Kidney (tissue), 14 donors: Measurements from ENCODE around the gene ZNF710. TPM values are rescaled to one million over a fixed set of nuclear protein-coding genes. Genes with fewer than 3 reads are reported as not detected.

Source experiments
- DNase-seq, 5 donors: peaks; one replicate each; pipeline ENCODE4 v3.0.0-alpha.2; 2013 to 2020
- FAIRE-seq: peaks from 2 replicates; lab custom pipeline; 2012; peaks lifted over from hg19 to GRCh38; lab: Jason Lieb, UNC
- H3K27ac ChIP-seq, 2 donors: one replicate each; pipeline ENCODE4 v1.7.0; 2013; ENCODE audit warnings: low read depth in 2 of 2, low read length in 2 of 2, inconsistent platforms in 1 of 2
- H3K27me3 ChIP-seq: one replicate; pipeline ENCODE4 v1.7.1; 2013; ENCODE audit warnings: low read length, inconsistent platforms; ENCODE audit not compliant: control insufficient read depth, insufficient read depth
- H3K36me3 ChIP-seq, 3 donors: one replicate each; pipeline versions ENCODE4 v1.7.0 to v1.7.1; 2013; ENCODE audit warnings: low read length in 3 of 3, control low read depth in 1 of 3, inconsistent platforms in 1 of 3; ENCODE audit not compliant: insufficient read depth in 3 of 3, control insufficient read depth in 2 of 3
- H3K4me1 ChIP-seq, 3 donors: one replicate each; pipeline versions ENCODE4 v1.7.0 to v1.7.1; 2013; ENCODE audit warnings: low read length in 3 of 3, inconsistent platforms in 1 of 3, low read depth in 1 of 3; ENCODE audit not compliant: control insufficient read depth in 2 of 3, insufficient read depth in 2 of 3
- H3K4me3 ChIP-seq, 3 donors: one replicate each; pipeline versions ENCODE4 v1.7.0 to v1.8.1; 2013; ENCODE audit warnings: low read length in 3 of 3, control low read depth in 1 of 3, inconsistent platforms in 1 of 3
- H3K9ac ChIP-seq, 3 donors: one replicate each; pipeline versions ENCODE4 v1.7.0 to v1.7.1; 2013; ENCODE audit warnings: low read length in 3 of 3, control low read depth in 1 of 3, inconsistent platforms in 1 of 3
- H3K9me3 ChIP-seq, 3 donors: one replicate each; pipeline versions ENCODE4 v1.7.0 to v1.7.1; 2013; ENCODE audit warnings: low read length in 3 of 3, control low read depth in 1 of 3, inconsistent platforms in 1 of 3; ENCODE audit not compliant: control insufficient read depth in 2 of 3, insufficient read depth in 1 of 3
- CTCF ChIP-seq: IDR thresholded peaks from 3 replicates; pipeline ENCODE4 v1.5.1; 2012; ENCODE audit warnings: mild to moderate bottlenecking, moderate library complexity, borderline replicate concordance; ENCODE audit not compliant: insufficient read depth; ENCODE audit errors: extremely low read depth
- intact Hi-C: fragments of 100-400 bp; cut with DNase I; formaldehyde crosslinking; loops from one replicate; pipeline ENCODE4 v1.11.1; 2022
- polyA plus RNA-seq: library from polyadenylated mRNA; stranded (reverse); fragments of 350-450 nt; fragmentation: Illumina TruSeq; extraction: RNeasy Lipid Tissue Mini Kit (QIAGEN cat#74804); gene quantifications from one replicate; pipeline ENCODE4 v1.2.3, GENCODE V29; 2014; ENCODE audit warnings: low read depth, low replicate concordance; ENCODE audit not compliant: insufficient read depth
- total RNA-seq: library from RNA; stranded (reverse); fragmentation: NEBNext Ultra II Directional; extraction: Animal tissue kit (Norgen Biotek cat#: 25700); gene quantifications from one replicate; pipeline ENCODE4 v1.2.1, GENCODE V29; 2021
- donor health status: control.
- donor health status: control.
- donor health status: control.
- donor health status: control.
- donor health status: control.
- donor health status: DM: yes; HTN: yes; CAD: no.
- donor health status: Normal renal cell carcinoma (clear cell type).

ZNF710 gene
- total and polyA plus RNA-seq, 2 donors from 2014 or later = 11.0 to 17.0 TPM

- peaks cover 0 to 17% (median 12%) of the 10 kb centered on the region in 3 donors for H3K4me1 ChIP-seq
- no peak for TF ChIP-seq CTCF
- H3K27ac ChIP-seq = no peak overlapping the region
- H3K36me3 ChIP-seq = no peaks in the 10 kb centered on the region
- no peak for FAIRE-seq
- peak in 1 of 5 donors; percentile 24 for DNase-seq
- H3K9me3 ChIP-seq = no peaks in the 10 kb centered on the region
- no peak overlapping the region for H3K4me3 ChIP-seq
- H3K27me3 ChIP-seq = no peaks in the 10 kb centered on the region
- no peak overlapping the region for H3K9ac ChIP-seq
- intact Hi-C loops = no loop called here
Observed at GRCh38 chr15:90030376-90030775, 29.3 kb downstream of the ZNF710 start.

GRCh38 chr15:90031231-90031791, 30.2 kb downstream of the ZNF710 start:
- Histone ChIP-seq H3K36me3 (no peaks in the 10 kb centered on the region), H3K9ac (no peak overlapping the region), H3K4me3 (no peak overlapping the region), H3K4me1 (peaks cover 0 to 21% (median 12%) of the 10 kb centered on the region in 3 donors), H3K9me3 (no peaks in the 10 kb centered on the region), H3K27me3 (no peaks in the 10 kb centered on the region), H3K27ac (peak overlapping the region in 1 of 2 donors; percentile 26)
- no peak for TF ChIP-seq CTCF
- DNase-seq = peak in 1 of 5 donors; percentile 16
- no peak for FAIRE-seq
- intact Hi-C loops = no loop called here

- peaks cover 0 to 34% (median 22%) of the 10 kb centered on the region in 3 donors for H3K4me1 ChIP-seq
- H3K27me3 ChIP-seq = no peaks in the 10 kb centered on the region
- FAIRE-seq = no peak
- H3K9ac ChIP-seq = no peak overlapping the region
- intact Hi-C loops = no loop called here
- H3K4me3 ChIP-seq = no peak overlapping the region
- no peak for TF ChIP-seq CTCF
- no peaks in the 10 kb centered on the region for H3K9me3 ChIP-seq
- H3K36me3 ChIP-seq = no peaks in the 10 kb centered on the region
- peak in 1 of 5 donors; percentile 11 for DNase-seq
- H3K27ac ChIP-seq = peak overlapping the region in 1 of 2 donors; percentile 32
Observed at GRCh38 chr15:90033006-90033405, 31.9 kb downstream of the ZNF710 start.

- no peaks in the 10 kb centered on the region for H3K36me3 ChIP-seq
- peak overlapping the region in 1 of 2 donors; percentile 32 for H3K27ac ChIP-seq
- no peak for TF ChIP-seq CTCF
- intact Hi-C loops = no loop called here
- FAIRE-seq (no peak), DNase-seq (no peak)
- no peak overlapping the region for H3K9ac ChIP-seq
- H3K4me1 ChIP-seq = peaks cover 0 to 34% (median 22%) of the 10 kb centered on the region in 3 donors
- no peaks in the 10 kb centered on the region for H3K9me3 ChIP-seq
- H3K4me3 ChIP-seq = no peak overlapping the region
- no peaks in the 10 kb centered on the region for H3K27me3 ChIP-seq
Observed at GRCh38 chr15:90033448-90033847, 32.3 kb downstream of the ZNF710 start.
